ENCODE measurements around the gene NKG7.

NKG7 gene

GRCh38 chr19:51351266-51351990, 21.0 kb downstream of the NKG7 start:
- TF ChIP-seq CTCF (IDR thresholded peaks at IDR 0.05; ENCODE audit: insufficient read depth, low read depth, low read length, missing control alignments) = no peak
- DNase-seq (ENCODE audit: low read depth) = no peak
- H3K4me3 ChIP-seq (ENCODE audit: low read depth, low read length) = no peak overlapping the region

- no peak overlapping the region for H3K4me3 ChIP-seq (ENCODE audit: low read depth, low read length)
- no peak for TF ChIP-seq CTCF (IDR thresholded peaks at IDR 0.05; ENCODE audit: insufficient read depth, low read depth, low read length, missing control alignments)
- no peak for DNase-seq (ENCODE audit: low read depth)
Measured at GRCh38 chr19:51347209-51347928, 25.1 kb downstream of the NKG7 start.

- no peak for TF ChIP-seq CTCF (IDR thresholded peaks at IDR 0.05; ENCODE audit: insufficient read depth, low read depth, low read length, missing control alignments)
- no peak overlapping the region for H3K4me3 ChIP-seq (ENCODE audit: low read depth, low read length)
- DNase-seq (ENCODE audit: low read depth) = no peak
Measured at GRCh38 chr19:51346742-51347141, 25.7 kb downstream of the NKG7 start.

- no peak for DNase-seq (ENCODE audit: low read depth)
- no peak overlapping the region for H3K4me3 ChIP-seq (ENCODE audit: low read depth, low read length)
- TF ChIP-seq CTCF (IDR thresholded peaks at IDR 0.05; ENCODE audit: insufficient read depth, low read depth, low read length, missing control alignments) = no peak
Measured at GRCh38 chr19:51345076-51345620, 27.3 kb downstream of the NKG7 start.

- DNase-seq (ENCODE audit: low read depth) = no peak
- no peak for TF ChIP-seq CTCF (IDR thresholded peaks at IDR 0.05; ENCODE audit: insufficient read depth, low read depth, low read length, missing control alignments)
- H3K4me3 ChIP-seq (ENCODE audit: low read depth, low read length) = no peak overlapping the region
Measured at GRCh38 chr19:51342631-51343569, 29.6 kb downstream of the NKG7 start.

- DNase-seq (ENCODE audit: low read depth) = no peak
- no peak for TF ChIP-seq CTCF (IDR thresholded peaks at IDR 0.05; ENCODE audit: insufficient read depth, low read depth, low read length, missing control alignments)
- H3K4me3 ChIP-seq (ENCODE audit: low read depth, low read length) = no peak within 1 kb of the TSS
Measured at GRCh38 chr19:51341976-51342580, 30.4 kb downstream of the NKG7 start, which contains the start of gene VSIG10L. Gene VSIG10L (minus strand): TSS chr19:51342139. CDS start chr19:51342124, 15 bp downstream.
